ENCODE data around the gene CEP72.
"Not testable (repeated sequence)": the region's sequence is repeated elsewhere in the genome, so short reads cannot be mapped to it uniquely, and the experiment has no call there.

Gene CEP72

GRCh38 chr5:675871-676698 lies 63.9 kb downstream of the CEP72 start:
- H3K4me3 ChIP-seq (ENCODE audit: low read length): no peak overlapping the region
- H3K36me3 ChIP-seq (ENCODE audit: control insufficient read depth, insufficient read depth, low read length): no peaks in the 10 kb centered on the region
- H3K9ac ChIP-seq (ENCODE audit: low read length): no peak overlapping the region
- H3K4me1 ChIP-seq (ENCODE audit: control insufficient read depth, insufficient read depth, low read length): peaks cover 35% of the 10 kb centered on the region
- H3K27me3 ChIP-seq (ENCODE audit: control insufficient read depth, insufficient read depth, low read length): no peaks in the 10 kb centered on the region
- no peaks in the 10 kb centered on the region for H3K9me3 ChIP-seq (ENCODE audit: control insufficient read depth, low read length)

- H3K9ac ChIP-seq (ENCODE audit: low read length): no peak overlapping the region
- no peaks in the 10 kb centered on the region for H3K36me3 ChIP-seq (ENCODE audit: control insufficient read depth, insufficient read depth, low read length)
These were observed 64.5 kb downstream of the CEP72 start for GRCh38 chr5:676699-677076.

GRCh38 chr5:677131-678101 lies 65.3 kb downstream of the CEP72 start:
- Histone ChIP-seq H3K4me1 (ENCODE audit: control insufficient read depth, insufficient read depth, low read length) (peaks cover 21% of the 10 kb centered on the region), H3K4me3 (ENCODE audit: low read length) (no peak overlapping the region), H3K9ac (ENCODE audit: low read length) (no peak overlapping the region)

More at GRCh38 chr5:676699-677076, 64.5 kb downstream of the CEP72 start:
- no peaks in the 10 kb centered on the region for H3K27me3 ChIP-seq (ENCODE audit: control insufficient read depth, insufficient read depth, low read length)
- no peaks in the 10 kb centered on the region for H3K9me3 ChIP-seq (ENCODE audit: control insufficient read depth, low read length)
- no peak overlapping the region for H3K4me3 ChIP-seq (ENCODE audit: low read length)
- peaks cover 29% of the 10 kb centered on the region for H3K4me1 ChIP-seq (ENCODE audit: control insufficient read depth, insufficient read depth, low read length)

GRCh38 chr5:678521-678920 lies 66.4 kb downstream of the CEP72 start:
- H3K4me1 ChIP-seq (ENCODE audit: control insufficient read depth, insufficient read depth, low read length): peaks cover 10% of the 10 kb centered on the region
- H3K27me3 ChIP-seq (ENCODE audit: control insufficient read depth, insufficient read depth, low read length); H3K4me3 ChIP-seq (ENCODE audit: low read length); H3K9ac ChIP-seq (ENCODE audit: low read length); H3K36me3 ChIP-seq (ENCODE audit: control insufficient read depth, insufficient read depth, low read length); H3K9me3 ChIP-seq (ENCODE audit: control insufficient read depth, low read length): not testable (repeated sequence)

More at GRCh38 chr5:677131-678101, 65.3 kb downstream of the CEP72 start:
- Histone ChIP-seq H3K36me3 (ENCODE audit: control insufficient read depth, insufficient read depth, low read length) (no peaks in the 10 kb centered on the region), H3K27me3 (ENCODE audit: control insufficient read depth, insufficient read depth, low read length) (no peaks in the 10 kb centered on the region), H3K9me3 (ENCODE audit: control insufficient read depth, low read length) (no peaks in the 10 kb centered on the region)

DNA sequence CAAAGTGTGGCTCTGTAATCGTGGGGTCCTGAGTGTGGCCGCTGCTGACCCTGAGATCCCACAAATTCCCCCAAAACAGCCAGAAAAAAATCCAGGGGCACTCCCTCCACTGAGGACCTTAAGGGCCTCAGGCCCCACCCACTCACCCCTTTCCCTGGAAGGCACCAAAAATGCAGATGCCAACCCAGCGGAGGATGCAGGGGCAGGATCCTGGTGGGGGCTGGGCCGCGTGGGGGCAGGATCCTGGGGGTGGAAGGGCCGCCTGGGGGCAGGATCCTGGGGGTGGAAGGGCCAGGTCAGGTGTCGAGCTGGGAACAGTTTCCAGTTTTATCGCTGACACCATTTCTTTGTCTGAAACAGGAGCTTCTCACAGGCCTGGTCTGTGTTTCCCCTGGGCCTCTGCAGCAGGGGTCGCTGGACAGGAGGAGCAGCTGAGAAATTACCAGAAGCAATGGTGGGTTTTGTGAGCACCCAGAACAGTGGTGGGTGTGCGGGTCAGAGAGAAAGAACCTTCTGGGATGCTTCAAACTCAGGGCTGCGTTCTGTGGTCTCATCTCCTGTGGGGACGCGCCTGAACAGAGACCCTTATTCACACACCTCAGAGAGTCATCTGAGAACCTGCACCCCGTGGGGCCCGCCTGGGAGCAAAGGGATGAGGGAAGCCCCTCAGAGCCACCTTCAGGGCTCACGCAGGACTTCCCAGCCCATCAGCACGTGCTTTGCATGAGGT lies 67.2 kb downstream of the CEP72 start:
- H3K4me1 ChIP-seq (ENCODE audit: control insufficient read depth, insufficient read depth, low read length); H3K9me3 ChIP-seq (ENCODE audit: control insufficient read depth, low read length); H3K9ac ChIP-seq (ENCODE audit: low read length); H3K4me3 ChIP-seq (ENCODE audit: low read length); H3K36me3 ChIP-seq (ENCODE audit: control insufficient read depth, insufficient read depth, low read length); H3K27me3 ChIP-seq (ENCODE audit: control insufficient read depth, insufficient read depth, low read length): not testable (repeated sequence)

GRCh38 chr5:680118-680795 lies 68.1 kb downstream of the CEP72 start:
- H3K9me3 ChIP-seq (ENCODE audit: control insufficient read depth, low read length); H3K4me3 ChIP-seq (ENCODE audit: low read length); H3K36me3 ChIP-seq (ENCODE audit: control insufficient read depth, insufficient read depth, low read length); H3K27me3 ChIP-seq (ENCODE audit: control insufficient read depth, insufficient read depth, low read length); H3K4me1 ChIP-seq (ENCODE audit: control insufficient read depth, insufficient read depth, low read length); H3K9ac ChIP-seq (ENCODE audit: low read length): not testable (repeated sequence)

DNA sequence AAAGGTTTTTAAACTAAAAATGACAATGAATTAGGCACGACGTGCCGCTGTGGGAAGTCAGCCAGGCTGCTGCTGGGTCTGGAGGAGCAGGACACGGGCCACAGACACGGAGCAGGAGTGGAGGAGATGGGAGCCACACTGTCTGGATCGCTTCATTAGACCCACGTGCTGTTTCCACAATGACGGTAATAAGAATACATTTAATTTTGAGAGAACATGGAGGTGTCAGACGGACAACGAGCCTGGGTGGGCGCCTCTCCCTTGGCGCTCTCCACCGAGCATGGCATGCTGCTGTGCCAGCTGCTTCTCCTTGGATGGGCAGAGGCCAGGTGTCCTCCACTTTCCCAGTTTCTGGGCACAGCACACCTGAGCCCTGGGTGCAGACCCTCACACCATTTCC lies 68.7 kb downstream of the CEP72 start:
- not testable (repeated sequence) for H3K9ac ChIP-seq (ENCODE audit: low read length); H3K4me3 ChIP-seq (ENCODE audit: low read length); H3K36me3 ChIP-seq (ENCODE audit: control insufficient read depth, insufficient read depth, low read length); H3K27me3 ChIP-seq (ENCODE audit: control insufficient read depth, insufficient read depth, low read length); H3K4me1 ChIP-seq (ENCODE audit: control insufficient read depth, insufficient read depth, low read length); H3K9me3 ChIP-seq (ENCODE audit: control insufficient read depth, low read length)

- not testable (repeated sequence) for H3K27me3 ChIP-seq (ENCODE audit: control insufficient read depth, insufficient read depth, low read length); H3K9me3 ChIP-seq (ENCODE audit: control insufficient read depth, low read length); H3K36me3 ChIP-seq (ENCODE audit: control insufficient read depth, insufficient read depth, low read length); H3K4me3 ChIP-seq (ENCODE audit: low read length); H3K9ac ChIP-seq (ENCODE audit: low read length); H3K4me1 ChIP-seq (ENCODE audit: control insufficient read depth, insufficient read depth, low read length)
These were observed 69.4 kb downstream of the CEP72 start for GRCh38 chr5:681317-682191.

GRCh38 chr5:682216-682615 lies 70.1 kb downstream of the CEP72 start:
- not testable (repeated sequence) for H3K9ac ChIP-seq (ENCODE audit: low read length); H3K4me1 ChIP-seq (ENCODE audit: control insufficient read depth, insufficient read depth, low read length); H3K27me3 ChIP-seq (ENCODE audit: control insufficient read depth, insufficient read depth, low read length); H3K9me3 ChIP-seq (ENCODE audit: control insufficient read depth, low read length); H3K4me3 ChIP-seq (ENCODE audit: low read length); H3K36me3 ChIP-seq (ENCODE audit: control insufficient read depth, insufficient read depth, low read length)

- H3K4me1 ChIP-seq (ENCODE audit: control insufficient read depth, insufficient read depth, low read length); H3K27me3 ChIP-seq (ENCODE audit: control insufficient read depth, insufficient read depth, low read length): not testable (repeated sequence)
These were observed 70.7 kb downstream of the CEP72 start for GRCh38 chr5:682651-683358.

More at GRCh38 chr5:682651-683358, 70.7 kb downstream of the CEP72 start:
- H3K9ac ChIP-seq (ENCODE audit: low read length); H3K36me3 ChIP-seq (ENCODE audit: control insufficient read depth, insufficient read depth, low read length); H3K4me3 ChIP-seq (ENCODE audit: low read length); H3K9me3 ChIP-seq (ENCODE audit: control insufficient read depth, low read length): not testable (repeated sequence)

Data from mucosa of stomach (tissue), 1 donor.